ENCODE data around the gene SPRY2. TPM values are rescaled to one million over a fixed set of nuclear protein-coding genes. Genes with fewer than 3 reads are reported as not detected.
A peak's percentile ranks its signal among the peaks of the same experiment; 100 is the strongest.

The SPRY2 gene
- total RNA-seq, 1 donor from 2014 or later, result 20.9 TPM

GRCh38 chr13:80336370-80336769 lies 4.6 kb downstream of the SPRY2 start:
- no peaks in the 10 kb centered on the region for H3K27me3 ChIP-seq (ENCODE audit: control insufficient read depth, insufficient read depth, low read length)
- H3K36me3 ChIP-seq (ENCODE audit: control insufficient read depth, insufficient read depth, low read length), result peaks cover 2% of the 10 kb centered on the region
- TF ChIP-seq CTCF (IDR thresholded peaks at IDR 0.05; ENCODE audit: insufficient read depth, low read length, poor library complexity, severe bottlenecking), result no peak
- DNase-seq (ENCODE audit: low read depth), result no peak
- H3K4me3 ChIP-seq (ENCODE audit: low read depth, low read length), result peak overlapping the region; percentile 85

GRCh38 chr13:80334597-80335260 lies 6.2 kb downstream of the SPRY2 start:
- no peak for DNase-seq (ENCODE audit: low read depth)
- H3K4me3 ChIP-seq (ENCODE audit: low read depth, low read length), result no peak overlapping the region
- H3K36me3 ChIP-seq (ENCODE audit: control insufficient read depth, insufficient read depth, low read length), result peaks cover 2% of the 10 kb centered on the region
- H3K27me3 ChIP-seq (ENCODE audit: control insufficient read depth, insufficient read depth, low read length), result no peaks in the 10 kb centered on the region
- no peak for TF ChIP-seq CTCF (IDR thresholded peaks at IDR 0.05; ENCODE audit: insufficient read depth, low read length, poor library complexity, severe bottlenecking)

DNA sequence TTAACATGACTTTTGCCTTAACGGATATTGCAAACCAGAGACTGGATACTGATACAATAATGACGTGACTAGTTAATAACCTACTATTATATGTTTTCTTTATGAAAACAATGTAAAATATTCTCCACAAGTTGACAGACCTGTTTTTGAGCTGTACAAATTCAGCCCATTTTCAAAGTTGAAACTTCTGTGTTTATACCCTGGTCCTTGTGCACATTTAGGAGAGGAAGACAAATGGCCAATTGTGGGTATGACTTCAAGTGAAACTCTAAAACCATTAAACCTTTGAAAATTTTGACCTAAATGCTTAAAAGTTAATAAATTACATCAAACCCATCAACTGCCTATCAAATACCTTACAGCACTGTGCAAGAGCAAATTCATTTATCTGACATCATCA lies 8.9 kb downstream of the SPRY2 start:
- no peak for DNase-seq (ENCODE audit: low read depth)
- Histone ChIP-seq H3K36me3 (ENCODE audit: control insufficient read depth, insufficient read depth, low read length) (peaks cover 2% of the 10 kb centered on the region), H3K27me3 (ENCODE audit: control insufficient read depth, insufficient read depth, low read length) (no peaks in the 10 kb centered on the region), H3K4me3 (ENCODE audit: low read depth, low read length) (no peak overlapping the region)
- no peak for TF ChIP-seq CTCF (IDR thresholded peaks at IDR 0.05; ENCODE audit: insufficient read depth, low read length, poor library complexity, severe bottlenecking)

- Histone ChIP-seq H3K4me3 (ENCODE audit: low read depth, low read length) (no peak overlapping the region), H3K27me3 (ENCODE audit: control insufficient read depth, insufficient read depth, low read length) (no peaks in the 10 kb centered on the region), H3K36me3 (ENCODE audit: control insufficient read depth, insufficient read depth, low read length) (no peaks in the 10 kb centered on the region)
- no peak for DNase-seq (ENCODE audit: low read depth)
- TF ChIP-seq CTCF (IDR thresholded peaks at IDR 0.05; ENCODE audit: insufficient read depth, low read length, poor library complexity, severe bottlenecking), result no peak
Measured at GRCh38 chr13:80329250-80329649, 11.7 kb downstream of the SPRY2 start.

GRCh38 chr13:80319004-80319403 lies 21.9 kb downstream of the SPRY2 start:
- Histone ChIP-seq H3K27me3 (ENCODE audit: control insufficient read depth, insufficient read depth, low read length) (no peaks in the 10 kb centered on the region), H3K36me3 (ENCODE audit: control insufficient read depth, insufficient read depth, low read length) (no peaks in the 10 kb centered on the region), H3K4me3 (ENCODE audit: low read depth, low read length) (no peak overlapping the region)
- DNase-seq (ENCODE audit: low read depth), result no peak
- no peak for TF ChIP-seq CTCF (IDR thresholded peaks at IDR 0.05; ENCODE audit: insufficient read depth, low read length, poor library complexity, severe bottlenecking)
